COR-L47 (cell line): ENCODE data around the gene TUBB8.
"Not testable (repeated sequence)": the region's sequence is repeated elsewhere in the genome, so short reads cannot be mapped to it uniquely, and the experiment has no call there.

ENCODE experiments used
- DNase-seq: peaks from one replicate; lab custom pipeline; 2025; lab: John Stamatoyannopoulos, UW

TUBB8 gene

GRCh38 chr10:48996-49395, at the start of gene TUBB8:
TUBB8 (minus strand) TSS chr10:49296; CDS start chr10:49238, 58 bp downstream.
- no peak for DNase-seq

DNA sequence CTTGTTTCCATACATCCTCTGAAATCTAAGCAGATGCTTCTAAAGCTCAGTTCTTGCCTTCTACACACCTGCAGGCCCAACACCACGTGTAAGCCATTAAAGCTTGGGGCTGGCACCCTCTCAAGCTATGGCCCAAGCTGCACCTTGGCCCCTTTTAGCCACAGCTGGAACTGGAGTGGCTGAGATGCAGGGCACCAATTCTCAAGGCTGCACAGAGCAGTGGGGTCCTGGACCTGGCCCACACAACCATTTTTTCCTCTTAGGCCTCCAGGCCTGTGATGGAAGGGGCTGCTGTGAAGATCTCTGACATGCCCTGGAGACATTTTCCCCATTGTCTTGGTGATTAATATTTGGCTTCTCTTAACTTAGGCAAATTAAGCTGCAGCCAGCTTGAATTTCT, 47.4 kb upstream of the TUBB8 start:
- DNase-seq = no peak

GRCh38 chr10:95356-96115, 46.4 kb upstream of the TUBB8 start:
- no peak for DNase-seq

GRCh38 chr10:94613-95012, 45.5 kb upstream of the TUBB8 start:
- no peak for DNase-seq

DNA sequence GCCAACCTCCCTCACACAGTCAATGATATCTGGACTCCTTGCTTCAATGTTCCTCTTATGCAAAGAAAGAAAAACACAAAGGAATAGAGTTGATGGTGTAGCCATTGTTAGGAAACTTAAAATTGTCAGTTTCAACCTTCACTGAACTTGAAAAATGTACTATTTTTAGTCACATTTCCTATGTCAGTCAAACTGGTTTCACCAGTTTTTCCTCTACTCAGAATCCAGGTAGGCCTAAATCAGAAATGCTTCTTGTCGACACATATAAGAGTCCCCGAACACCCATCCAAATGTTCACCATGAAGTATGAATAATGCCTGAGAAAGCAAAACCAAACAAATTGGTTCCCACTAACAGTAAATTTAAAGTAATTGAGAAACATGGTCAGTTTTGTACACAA, 43.8 kb upstream of the TUBB8 start:
- DNase-seq = no peak

GRCh38 chr10:92153-92552, 43.1 kb upstream of the TUBB8 start:
- no peak for DNase-seq

DNA sequence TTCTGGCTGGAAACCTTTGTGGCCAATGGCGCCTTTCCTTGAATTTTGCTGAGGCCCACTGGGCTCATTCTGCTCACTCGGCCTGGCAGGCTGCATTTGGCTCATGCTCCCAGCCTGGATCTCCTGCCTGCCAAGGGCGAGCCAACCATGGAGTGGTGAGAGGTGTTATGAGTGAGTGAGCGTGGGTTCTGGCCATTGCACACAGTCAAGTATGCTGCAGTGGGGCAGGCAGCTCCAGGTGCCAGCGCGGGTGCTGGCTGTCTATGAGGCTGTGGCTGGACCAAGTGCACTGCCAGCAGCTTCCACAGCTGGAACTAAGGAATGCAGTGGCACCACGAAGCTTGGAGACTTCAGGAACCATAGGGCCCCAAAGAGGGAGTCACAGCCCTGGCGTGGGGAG, 42.2 kb upstream of the TUBB8 start:
- DNase-seq = no peak

DNA sequence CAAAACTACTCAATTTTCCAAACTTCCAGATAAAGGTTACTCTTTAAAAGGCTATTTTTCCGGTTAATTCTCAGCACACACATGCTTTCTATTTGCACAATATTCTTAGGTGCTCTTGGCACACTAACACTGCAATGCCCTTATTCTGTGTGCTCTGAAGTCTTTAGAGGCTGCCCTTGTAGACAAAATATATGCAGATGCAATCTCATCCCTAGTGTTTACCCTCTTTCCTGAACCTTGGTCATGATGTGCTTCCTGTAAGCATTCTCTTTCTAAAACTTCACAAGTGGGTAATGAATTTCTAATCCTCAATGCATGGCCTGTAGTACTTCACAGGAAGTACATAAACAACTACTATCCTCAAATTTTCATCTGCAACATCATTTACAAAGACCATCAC, 41.1 kb upstream of the TUBB8 start:
- no peak for DNase-seq

GRCh38 chr10:89248-89647, 40.2 kb upstream of the TUBB8 start:
- no peak for DNase-seq

GRCh38 chr10:88253-88652, 39.2 kb upstream of the TUBB8 start:
- no peak for DNase-seq

GRCh38 chr10:87177-88080, 38.3 kb upstream of the TUBB8 start:
- DNase-seq = no peak

- no peak for DNase-seq
Observed at GRCh38 chr10:86031-86430, 36.9 kb upstream of the TUBB8 start.

- no peak for DNase-seq
Observed at GRCh38 chr10:85044-85443, 35.9 kb upstream of the TUBB8 start.

GRCh38 chr10:83930-84530, 34.9 kb upstream of the TUBB8 start:
- no peak for DNase-seq

GRCh38 chr10:80477-81105, 31.5 kb upstream of the TUBB8 start:
- DNase-seq = no peak

DNA sequence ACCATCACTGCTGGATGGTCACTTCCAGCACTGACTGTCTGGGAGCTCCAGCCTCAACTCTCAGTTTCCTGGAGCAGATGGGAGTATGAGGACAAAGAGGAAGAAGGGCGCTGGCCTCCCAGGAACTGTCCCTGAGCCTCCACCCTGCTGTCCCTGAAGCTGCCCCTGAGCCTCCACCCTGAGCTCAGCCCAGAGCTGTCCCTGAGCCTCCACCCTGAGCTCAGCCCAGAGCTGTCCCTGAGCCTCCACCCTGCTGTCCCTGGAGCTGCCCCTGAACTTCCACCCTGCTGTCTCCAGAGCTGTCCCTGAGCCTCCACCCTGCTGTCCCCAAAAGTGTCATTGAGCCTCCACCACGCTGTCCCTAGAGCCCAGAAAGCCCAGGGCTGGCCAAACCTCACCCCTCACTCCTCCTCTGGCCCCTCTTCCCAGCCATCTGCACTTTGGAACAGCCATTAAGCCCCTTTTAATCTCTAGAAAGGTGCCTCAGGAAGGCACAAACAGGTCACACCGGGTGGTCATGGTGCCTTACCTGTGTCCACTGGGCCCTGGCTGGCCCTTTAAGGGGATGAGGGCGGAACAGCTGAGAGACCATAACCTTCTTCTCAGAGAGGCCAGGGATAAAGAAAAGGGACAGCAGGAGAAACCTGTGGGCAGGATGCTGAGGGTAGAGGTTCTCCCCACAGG, 30.6 kb upstream of the TUBB8 start:
- DNase-seq = no peak

DNA sequence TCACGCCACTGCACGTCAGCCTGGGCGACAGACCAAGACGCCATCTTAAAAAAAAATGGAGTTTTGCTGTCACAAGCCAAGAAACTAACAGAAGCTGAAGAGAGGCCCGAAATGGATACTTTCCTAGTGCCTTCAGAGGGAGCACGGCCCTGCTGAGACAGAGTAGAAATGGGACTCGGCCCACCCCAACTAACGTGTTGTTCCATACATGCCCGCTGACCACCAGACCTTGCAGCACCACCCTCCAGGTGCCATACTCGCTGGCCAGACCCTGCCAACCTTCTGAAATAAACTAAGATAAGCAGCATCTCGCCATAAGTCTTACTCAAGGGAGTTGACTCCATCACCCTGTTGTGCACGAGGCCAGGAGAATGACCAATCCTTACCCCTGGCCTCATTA, 29.5 kb upstream of the TUBB8 start:
- DNase-seq = no peak

DNA sequence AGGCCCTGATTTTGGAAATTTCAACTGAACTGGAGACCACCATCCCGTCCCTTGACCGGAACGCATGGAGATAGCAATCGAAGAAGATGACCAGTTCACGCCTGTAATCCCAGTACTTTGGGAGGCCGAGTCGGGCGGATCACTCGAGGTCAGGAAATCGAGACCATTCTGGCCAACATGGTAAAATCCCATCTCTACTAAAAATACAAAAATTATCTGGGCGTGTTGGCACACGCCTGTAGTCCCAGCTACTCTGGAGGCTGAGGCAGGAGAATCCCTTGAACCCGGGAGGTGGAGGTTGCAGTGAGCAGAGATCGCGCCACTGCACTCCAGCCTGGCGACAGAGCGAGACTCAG, 25.1 kb upstream of the TUBB8 start:
- DNase-seq = not testable (repeated sequence)

DNA sequence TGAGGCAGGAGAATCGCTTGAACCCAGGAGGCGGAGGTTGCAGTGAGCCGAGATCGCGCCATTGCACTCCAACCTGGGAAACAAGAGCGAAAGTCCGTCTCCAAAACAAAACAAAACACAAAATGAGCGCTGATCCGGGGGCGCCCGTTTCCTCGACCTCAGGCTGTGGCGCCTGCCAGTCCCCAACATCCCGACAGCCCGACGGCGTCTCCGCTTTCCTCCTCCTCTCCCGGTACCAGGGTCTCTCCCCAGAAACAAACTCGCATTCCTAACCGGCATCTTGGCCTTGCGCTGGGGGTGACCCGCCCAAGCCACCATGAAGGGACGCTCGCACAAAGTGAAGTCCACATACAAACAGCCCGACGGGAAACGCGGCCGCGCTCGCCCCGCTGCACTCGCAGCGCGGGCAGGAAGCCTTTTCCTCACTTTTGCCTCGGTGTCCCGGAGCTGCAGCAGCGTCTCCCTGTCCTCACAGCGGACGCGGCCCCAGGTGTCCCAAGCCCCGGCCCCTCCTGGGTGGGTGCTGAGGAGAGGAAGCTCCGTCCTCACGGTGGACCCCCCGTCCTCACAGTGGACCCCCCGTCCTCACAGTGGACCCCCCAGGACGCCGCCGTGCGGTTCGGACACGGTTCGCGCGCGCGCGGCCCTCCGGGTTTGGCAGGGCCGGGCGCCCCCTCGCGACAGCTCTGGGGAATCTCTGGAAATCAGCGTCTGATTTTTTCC, 24.6 kb upstream of the TUBB8 start:
- DNase-seq = peak; percentile 13

DNA sequence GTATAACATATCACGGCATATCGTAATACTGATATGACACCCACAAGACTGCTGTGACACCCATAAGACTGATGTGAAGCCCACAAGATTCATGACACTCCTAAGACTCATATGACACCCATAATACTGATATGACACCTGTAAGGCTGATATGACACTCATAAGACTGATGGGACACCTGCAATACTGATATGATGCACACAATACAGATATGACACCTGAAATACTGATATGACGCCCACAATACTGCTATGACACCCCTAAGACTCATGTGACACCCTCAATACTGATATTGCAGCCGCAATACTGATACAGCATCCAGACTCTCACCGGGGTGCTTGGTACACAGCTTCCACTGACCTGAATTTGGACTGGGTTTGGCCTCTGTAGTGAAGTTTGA, 19.1 kb upstream of the TUBB8 start:
- DNase-seq = not testable (repeated sequence)

DNA sequence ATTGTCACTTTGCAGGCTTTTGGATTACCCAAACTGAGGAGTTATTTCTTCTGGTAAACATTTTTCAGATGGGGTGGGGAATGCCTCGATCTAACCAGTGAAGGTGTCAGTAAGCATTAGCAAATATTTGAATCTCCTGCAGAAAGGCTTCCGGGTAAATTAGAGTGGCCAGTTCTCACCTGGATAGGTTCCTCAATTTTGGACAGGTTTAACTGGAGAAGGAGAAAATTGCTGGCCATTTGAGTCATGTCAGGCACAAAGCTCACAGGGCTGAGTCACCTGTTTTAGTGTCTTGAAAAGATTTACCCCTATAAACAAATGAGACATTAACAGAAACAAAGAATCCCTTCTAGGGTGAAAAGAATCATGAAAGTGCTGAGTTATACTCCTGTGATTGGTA, 830 bp upstream of the TUBB8 start:
- DNase-seq = not testable (repeated sequence)
